Loucy (cell line): ENCODE results near the gene GDF7.

Source experiments
- H2AFZ ChIP-seq: fragments of 200-600 bp; sonication (generic); 2 replicates; pipeline ENCODE4 v1.6.0; 2016; ENCODE audit warnings: antibody characterized with exemption, mild to moderate bottlenecking, low read length, moderate library complexity
- H3F3A ChIP-seq: fragments of 200-600 bp; 2 replicates; pipeline ENCODE4 v1.6.0; 2016; ENCODE audit warnings: antibody characterized with exemption, low read depth, mild to moderate bottlenecking
- H3K27me3 ChIP-seq: fragments of 200-600 bp; sonication (generic); 2 replicates; pipeline ENCODE4 v1.6.1; 2014; ENCODE audit warnings: low read length, mild to moderate bottlenecking; ENCODE audit not compliant: insufficient read depth, poor library complexity, severe bottlenecking
- H3K36me3 ChIP-seq: fragments of 200-600 bp; sonication (generic); 2 replicates; pipeline ENCODE4 v1.6.1; 2016; ENCODE audit warnings: low read length; ENCODE audit not compliant: insufficient read depth
- H3K4me1 ChIP-seq: fragments of 200-600 bp; sonication (generic); 2 replicates; pipeline ENCODE4 v1.5.1; 2014; ENCODE audit warnings: low read length, mild to moderate bottlenecking; ENCODE audit not compliant: insufficient read depth, poor library complexity, severe bottlenecking
- H3K4me2 ChIP-seq: fragments of 200-600 bp; sonication (generic); 2 replicates; pipeline ENCODE4 v1.6.0; 2014; ENCODE audit warnings: antibody characterized with exemption, low read length, low read depth, mild to moderate bottlenecking; ENCODE audit not compliant: poor library complexity, severe bottlenecking
- H3K4me3 ChIP-seq: fragments of 200-600 bp; sonication (generic); 2 replicates; pipeline ENCODE4 v1.5.1; 2014; ENCODE audit warnings: low read length, mild to moderate bottlenecking, mixed read lengths; ENCODE audit not compliant: poor library complexity, severe bottlenecking
- H3K79me2 ChIP-seq: fragments of 200-600 bp; sonication (generic); 2 replicates; pipeline ENCODE4 v1.6.1; 2014; ENCODE audit warnings: low read length; ENCODE audit not compliant: insufficient read depth
- H3K9ac ChIP-seq: fragments of 200-600 bp; sonication (generic); 2 replicates; pipeline ENCODE4 v1.6.0; 2014; ENCODE audit warnings: mild to moderate bottlenecking, low read depth, low read length, moderate library complexity; ENCODE audit not compliant: poor library complexity, severe bottlenecking
- H3K9me2 ChIP-seq: fragments of 200-600 bp; sonication (generic); replicated peaks from 2 replicates; pipeline ENCODE4 v1.6.1; 2016; ENCODE audit warnings: low read depth, low read length, mixed read lengths
- H3K9me3 ChIP-seq: fragments of 200-600 bp; sonication (generic); 2 replicates; pipeline ENCODE4 v1.6.1; 2014; ENCODE audit warnings: mild to moderate bottlenecking, antibody characterized with exemption, low read length, low read depth; ENCODE audit not compliant: insufficient read depth
- H4K20me1 ChIP-seq: fragments of 200-600 bp; sonication (generic); 2 replicates; pipeline ENCODE4 v1.6.0; 2014; ENCODE audit warnings: antibody characterized with exemption, low read length, mild to moderate bottlenecking; ENCODE audit not compliant: insufficient read depth, poor library complexity, severe bottlenecking
- EZH2phosphoT487 ChIP-seq: fragments of 200-600 bp; IDR thresholded peaks from 2 replicates; pipeline ENCODE4 v1.6.1; 2018; ENCODE audit warnings: antibody characterized with exemption, mild to moderate bottlenecking, moderate library complexity, borderline replicate concordance
- TF ChIP-seq, protein P1 (sequence below): fragments of 200-600 bp; sonication (generic); conservative IDR thresholded peaks from 2 replicates; pipeline ENCODE4 v1.5.1; 2014; ENCODE audit warnings: mild to moderate bottlenecking, antibody characterized with exemption, low read length

The GDF7 gene

DNA sequence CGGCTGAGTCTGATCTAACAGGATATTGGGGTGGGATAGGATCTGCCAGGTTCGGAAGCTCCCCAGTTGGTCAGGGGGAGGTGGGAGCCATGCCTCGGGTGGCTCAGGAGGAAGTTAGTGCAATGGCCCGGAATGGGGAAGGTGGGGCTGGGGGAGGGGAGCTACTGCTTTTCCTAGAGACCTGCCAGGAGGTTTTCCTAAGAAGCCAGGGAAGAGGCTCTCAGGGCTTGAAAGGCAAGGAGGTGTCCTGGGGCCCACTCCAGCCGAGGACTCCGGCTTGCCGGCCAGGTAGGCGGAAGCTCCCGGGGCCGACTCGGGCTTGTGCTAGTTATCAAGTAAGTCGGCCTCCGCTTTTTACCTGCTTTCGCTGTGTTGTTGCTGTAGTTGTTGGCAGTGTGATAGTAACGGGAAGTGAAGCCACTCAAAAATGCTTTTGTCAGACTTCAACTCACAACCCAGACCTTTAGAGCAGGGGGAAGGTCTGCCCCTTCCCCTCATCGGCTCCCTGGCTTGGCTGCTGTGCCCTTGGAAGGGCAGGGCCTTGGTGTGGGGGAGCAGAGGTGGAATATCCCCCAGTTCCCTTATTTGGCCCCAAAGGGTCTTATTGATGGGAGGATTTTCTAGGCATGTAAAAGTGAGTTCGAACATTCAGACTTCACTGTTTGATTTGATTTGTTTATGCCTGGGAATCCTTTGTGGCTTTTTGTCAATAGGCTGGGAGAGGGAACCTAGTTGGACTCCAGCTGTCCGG, 5.4 kb downstream of the GDF7 start:
- no peak overlapping the region for H3K9ac ChIP-seq
- no peaks in the 10 kb centered on the region for H3K4me1 ChIP-seq
- no peaks in the 10 kb centered on the region for H3K9me2 ChIP-seq
- TF ChIP-seq, protein P1, sequence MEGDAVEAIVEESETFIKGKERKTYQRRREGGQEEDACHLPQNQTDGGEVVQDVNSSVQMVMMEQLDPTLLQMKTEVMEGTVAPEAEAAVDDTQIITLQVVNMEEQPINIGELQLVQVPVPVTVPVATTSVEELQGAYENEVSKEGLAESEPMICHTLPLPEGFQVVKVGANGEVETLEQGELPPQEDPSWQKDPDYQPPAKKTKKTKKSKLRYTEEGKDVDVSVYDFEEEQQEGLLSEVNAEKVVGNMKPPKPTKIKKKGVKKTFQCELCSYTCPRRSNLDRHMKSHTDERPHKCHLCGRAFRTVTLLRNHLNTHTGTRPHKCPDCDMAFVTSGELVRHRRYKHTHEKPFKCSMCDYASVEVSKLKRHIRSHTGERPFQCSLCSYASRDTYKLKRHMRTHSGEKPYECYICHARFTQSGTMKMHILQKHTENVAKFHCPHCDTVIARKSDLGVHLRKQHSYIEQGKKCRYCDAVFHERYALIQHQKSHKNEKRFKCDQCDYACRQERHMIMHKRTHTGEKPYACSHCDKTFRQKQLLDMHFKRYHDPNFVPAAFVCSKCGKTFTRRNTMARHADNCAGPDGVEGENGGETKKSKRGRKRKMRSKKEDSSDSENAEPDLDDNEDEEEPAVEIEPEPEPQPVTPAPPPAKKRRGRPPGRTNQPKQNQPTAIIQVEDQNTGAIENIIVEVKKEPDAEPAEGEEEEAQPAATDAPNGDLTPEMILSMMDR, result no peak
- no peak for TF ChIP-seq EZH2phosphoT487
- no peak overlapping the region for H2AFZ ChIP-seq
- H3F3A ChIP-seq, result no peaks in the 10 kb centered on the region
- no peaks in the 10 kb centered on the region for H3K9me3 ChIP-seq
- H3K4me2 ChIP-seq, result no peak overlapping the region
- H3K27me3 ChIP-seq, result no peaks in the 10 kb centered on the region
- no peak overlapping the region for H3K4me3 ChIP-seq
- no peaks in the 10 kb centered on the region for H3K36me3 ChIP-seq
- no peaks in the 10 kb centered on the region for H3K79me2 ChIP-seq
- H4K20me1 ChIP-seq, result no peaks in the 10 kb centered on the region

DNA sequence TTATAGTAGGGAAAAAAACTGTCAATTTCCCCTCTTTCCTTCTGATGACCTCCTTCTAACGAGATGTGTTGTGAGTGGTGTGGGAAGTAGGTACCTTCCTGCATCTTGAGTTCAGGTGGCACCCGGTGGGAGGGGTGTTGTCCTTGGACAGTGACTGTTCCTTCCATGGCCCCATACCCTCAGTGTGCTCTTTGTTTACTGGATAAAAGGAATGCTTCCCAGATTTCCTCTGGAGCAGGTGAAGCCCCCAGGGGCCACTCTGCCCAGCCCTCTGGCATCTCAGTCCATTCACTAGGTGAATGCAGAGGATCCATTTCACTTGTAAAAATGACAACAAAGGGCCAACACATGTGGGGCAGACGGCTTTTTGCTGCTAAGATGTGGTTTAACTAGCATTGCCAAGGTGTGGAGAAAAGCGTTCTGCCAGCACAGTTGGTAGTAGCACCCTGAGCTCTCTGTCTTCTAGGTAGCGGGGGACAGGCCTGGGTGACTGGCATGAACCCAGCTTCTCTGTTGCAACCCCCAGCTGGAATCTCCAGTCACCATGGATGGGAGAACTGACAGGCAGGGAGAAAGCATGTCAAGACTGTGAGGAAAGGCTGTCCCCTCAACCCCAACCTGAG, 6.9 kb downstream of the GDF7 start:
- Histone ChIP-seq H3K4me3 (no peak overlapping the region), H2AFZ (no peak overlapping the region), H3K4me2 (no peak overlapping the region), H3K4me1 (no peaks in the 10 kb centered on the region), H3K79me2 (no peaks in the 10 kb centered on the region), H3K9ac (no peak overlapping the region), H3K36me3 (no peaks in the 10 kb centered on the region), H4K20me1 (no peaks in the 10 kb centered on the region), H3K27me3 (no peaks in the 10 kb centered on the region), H3K9me2 (no peaks in the 10 kb centered on the region), H3F3A (no peaks in the 10 kb centered on the region), H3K9me3 (no peaks in the 10 kb centered on the region)
- TF ChIP-seq, protein P1, result no peak
- TF ChIP-seq EZH2phosphoT487, result no peak

DNA sequence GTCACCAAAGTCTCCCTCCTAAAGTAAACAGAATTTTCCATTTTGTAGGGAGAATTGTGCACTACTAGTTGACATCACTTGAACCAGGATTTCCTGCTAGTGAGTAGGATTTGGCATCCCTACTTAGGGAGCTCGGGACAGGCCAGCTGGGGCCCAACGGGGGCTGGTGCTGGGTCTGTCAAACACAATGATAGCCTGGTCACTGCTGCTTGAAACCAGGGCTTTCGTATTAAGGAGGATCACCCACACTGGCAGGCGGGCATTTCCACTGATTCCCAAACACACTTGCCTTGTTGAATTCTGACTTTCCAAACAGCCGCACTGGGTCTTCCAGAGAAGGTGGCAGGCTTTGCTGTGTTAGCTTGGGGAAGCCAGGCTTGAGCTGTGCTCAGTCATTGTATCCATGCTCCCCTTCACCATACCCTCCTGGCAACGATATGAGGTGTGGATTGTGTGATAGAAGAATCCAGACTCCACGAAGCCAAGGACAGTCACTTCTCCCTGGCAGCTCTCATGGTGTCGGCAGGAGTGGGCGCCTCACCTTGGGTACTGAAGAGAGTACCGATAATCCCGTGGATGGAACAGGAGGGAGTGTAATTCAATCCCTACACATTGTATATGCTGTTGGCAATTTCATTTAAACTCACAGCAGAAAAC, 7.5 kb downstream of the GDF7 start:
- no peaks in the 10 kb centered on the region for H4K20me1 ChIP-seq
- H3K4me3 ChIP-seq, result no peak overlapping the region
- no peaks in the 10 kb centered on the region for H3K9me2 ChIP-seq
- no peaks in the 10 kb centered on the region for H3K27me3 ChIP-seq
- TF ChIP-seq EZH2phosphoT487, result no peak
- TF ChIP-seq, protein P1, result no peak
- H2AFZ ChIP-seq, result no peak overlapping the region
- H3K4me2 ChIP-seq, result no peak overlapping the region
- H3K9ac ChIP-seq, result no peak overlapping the region
- H3K4me1 ChIP-seq, result no peaks in the 10 kb centered on the region
- no peaks in the 10 kb centered on the region for H3K79me2 ChIP-seq
- no peaks in the 10 kb centered on the region for H3F3A ChIP-seq
- H3K36me3 ChIP-seq, result no peaks in the 10 kb centered on the region
- H3K9me3 ChIP-seq, result no peaks in the 10 kb centered on the region
